Measurements from ENCODE around the gene TNNI2.

Gene TNNI2

GRCh38 chr11:1821562-1821961 lies 17.2 kb upstream of the TNNI2 start:
- no peak for DNase-seq (ENCODE audit: low spot score)

GRCh38 chr11:1822648-1823375 lies 16.0 kb upstream of the TNNI2 start:
- DNase-seq (ENCODE audit: low spot score) = peak; percentile 8

- no peak for DNase-seq (ENCODE audit: low spot score)
Measured at GRCh38 chr11:1823376-1824220, 15.2 kb upstream of the TNNI2 start.

GRCh38 chr11:1824221-1825038 lies 14.4 kb upstream of the TNNI2 start:
- no peak for DNase-seq (ENCODE audit: low spot score)

- DNase-seq (ENCODE audit: low spot score) = peak; percentile 55
Measured at GRCh38 chr11:1825039-1825740, 13.6 kb upstream of the TNNI2 start.

- DNase-seq (ENCODE audit: low spot score) = no peak
Measured at GRCh38 chr11:1825785-1826451, 12.9 kb upstream of the TNNI2 start.

GRCh38 chr11:1826552-1827094 lies 12.2 kb upstream of the TNNI2 start:
- peak; percentile 72 for DNase-seq (ENCODE audit: low spot score)

GRCh38 chr11:1827095-1827813 lies 11.5 kb upstream of the TNNI2 start:
- DNase-seq (ENCODE audit: low spot score) = peak; percentile 81

- no peak for DNase-seq (ENCODE audit: low spot score)
Measured at GRCh38 chr11:1827931-1828330, 10.8 kb upstream of the TNNI2 start.

- DNase-seq (ENCODE audit: low spot score) = no peak
Measured at GRCh38 chr11:1828542-1828941, 10.2 kb upstream of the TNNI2 start.

GRCh38 chr11:1829039-1829820 lies 9.6 kb upstream of the TNNI2 start:
- DNase-seq (ENCODE audit: low spot score) = peak; percentile 82

GRCh38 chr11:1830004-1830321 lies 8.8 kb upstream of the TNNI2 start:
- no peak for DNase-seq (ENCODE audit: low spot score)

GRCh38 chr11:1830322-1831223 lies 8.2 kb upstream of the TNNI2 start:
- no peak for DNase-seq (ENCODE audit: low spot score)

- DNase-seq (ENCODE audit: low spot score) = no peak
Measured at GRCh38 chr11:1831338-1832210, 7.2 kb upstream of the TNNI2 start.

GRCh38 chr11:1832211-1832919 lies 6.4 kb upstream of the TNNI2 start:
- DNase-seq (ENCODE audit: low spot score) = peak; percentile 79

- DNase-seq (ENCODE audit: low spot score) = no peak
Measured at GRCh38 chr11:1832920-1833295, 5.9 kb upstream of the TNNI2 start.

- DNase-seq (ENCODE audit: low spot score) = no peak
Measured at GRCh38 chr11:1834062-1834610, 4.6 kb upstream of the TNNI2 start.

All from AG20443 (cell line).